Smooth muscle cell (in vitro differentiated cells): ENCODE data around the gene STUM. TPM values are rescaled to one million over a fixed set of nuclear protein-coding genes. Genes with fewer than 3 reads are reported as not detected.

Source experiments
- DNase-seq: peaks from one replicate; lab custom pipeline; 2025; ENCODE audit not compliant: unreplicated experiment; lab: John Stamatoyannopoulos, UW
- H2AFZ ChIP-seq: fragments of 200-600 bp; sonication (generic); 2 replicates; pipeline ENCODE4 v1.6.0; 2016; ENCODE audit warnings: antibody characterized with exemption, low read depth, mild to moderate bottlenecking
- H3F3A ChIP-seq: fragments of 200-600 bp; sonication (generic); 2 replicates; pipeline ENCODE4 v1.6.0; 2017; ENCODE audit warnings: antibody characterized with exemption, low read depth
- H3K27ac ChIP-seq: fragments of 200-600 bp; sonication (generic); 2 replicates; pipeline ENCODE4 v1.5.1; 2016; ENCODE audit warnings: low read depth, mild to moderate bottlenecking
- H3K27me3 ChIP-seq: fragments of 200-600 bp; sonication (generic); 2 replicates; pipeline ENCODE4 v1.6.1; 2016; ENCODE audit warnings: low read depth, mild to moderate bottlenecking
- H3K36me3 ChIP-seq: fragments of 200-600 bp; sonication (generic); 2 replicates; pipeline ENCODE4 v1.5.1; 2016; ENCODE audit warnings: low read depth
- H3K4me1 ChIP-seq: fragments of 200-600 bp; sonication (generic); 2 replicates; pipeline ENCODE4 v1.5.1; 2016; ENCODE audit warnings: low read depth
- H3K4me2 ChIP-seq: fragments of 200-600 bp; sonication (generic); 2 replicates; pipeline ENCODE4 v1.6.0; 2016; ENCODE audit warnings: mild to moderate bottlenecking
- H3K4me3 ChIP-seq: fragments of 200-600 bp; sonication (generic); 2 replicates; pipeline ENCODE4 v1.5.1; 2016; ENCODE audit warnings: mild to moderate bottlenecking
- H3K79me2 ChIP-seq: fragments of 200-600 bp; sonication (generic); 2 replicates; pipeline ENCODE4 v1.6.0; 2016; ENCODE audit warnings: low read depth, mild to moderate bottlenecking
- H3K9ac ChIP-seq: fragments of 200-600 bp; sonication (generic); 2 replicates; pipeline ENCODE4 v1.6.0; 2016; ENCODE audit warnings: low read depth
- H3K9me3 ChIP-seq: fragments of 200-600 bp; sonication (generic); replicated peaks from 2 replicates; pipeline ENCODE4 v1.5.1; 2016; ENCODE audit warnings: low read depth
- H4K20me1 ChIP-seq: fragments of 200-600 bp; sonication (generic); 2 replicates; pipeline ENCODE4 v1.6.0; 2016; ENCODE audit warnings: low read depth
- CTCF ChIP-seq: fragments of 200-600 bp; sonication (generic); IDR thresholded peaks from 2 replicates; pipeline ENCODE4 v1.5.1; 2017; ENCODE audit warnings: borderline replicate concordance, mild to moderate bottlenecking, antibody characterized with exemption; ENCODE audit not compliant: insufficient read depth, poor library complexity, severe bottlenecking
- WGBS: methylation state at CpG from one replicate; pipeline ENCODE4 v1.1.7; 2016; ENCODE audit warnings: low lambda C conversion rate; 5-methylcytosine and 5-hydroxymethylcytosine counted together
- polyA plus RNA-seq: library from polyadenylated mRNA; unstranded; fragments of >200 nt; fragmentation: Nextera tagmentation; extraction: Ambion mirVana; gene quantifications from 2 replicates; pipeline ENCODE4 v1.2.1, GENCODE V29; 2016
- total RNA-seq: library from RNA; depleted of rRNA; stranded (reverse); fragments of >200 nt; gene quantifications from 2 replicates; pipeline ENCODE4 v1.2.3, GENCODE V29; 2014

The STUM gene
- total and polyA plus RNA-seq, 2 experiments from 2014 or later, result 0.04 TPM; not detected in 1

GRCh38 chr1:226568975-226569741 lies 20.6 kb downstream of the STUM start:
- no peaks in the 10 kb centered on the region for H3K4me1 ChIP-seq
- no peak overlapping the region for H3K4me3 ChIP-seq
- DNase-seq, result no peak
- H4K20me1 ChIP-seq, result no peaks in the 10 kb centered on the region
- H3K27me3 ChIP-seq, result peaks cover 20% of the 10 kb centered on the region
- H3K36me3 ChIP-seq, result no peaks in the 10 kb centered on the region
- H3K4me2 ChIP-seq, result no peak overlapping the region
- WGBS, result 90% methylated on average over 6 of the region's 6 CpGs
- no peak overlapping the region for H3K9ac ChIP-seq
- no peaks in the 10 kb centered on the region for H3K9me3 ChIP-seq
- no peak overlapping the region for H3K27ac ChIP-seq
- no peaks in the 10 kb centered on the region for H3K79me2 ChIP-seq
- no peaks in the 10 kb centered on the region for H3F3A ChIP-seq
- H2AFZ ChIP-seq, result no peak overlapping the region
- TF ChIP-seq CTCF, result no peak

- peak; percentile 24 for TF ChIP-seq CTCF
Observed at GRCh38 chr1:226569879-226570547, 21.4 kb downstream of the STUM start.

GRCh38 chr1:226571893-226572292 lies 23.3 kb downstream of the STUM start:
- H3K27me3 ChIP-seq, result peaks cover 3% of the 10 kb centered on the region
- H2AFZ ChIP-seq, result no peak overlapping the region
- H3K4me1 ChIP-seq, result no peaks in the 10 kb centered on the region
- no peak for TF ChIP-seq CTCF
- no peak overlapping the region for H3K4me2 ChIP-seq
- WGBS, result 77% methylated on average over 6 of the region's 6 CpGs
- H3K79me2 ChIP-seq, result no peaks in the 10 kb centered on the region
- H3K9me3 ChIP-seq, result no peaks in the 10 kb centered on the region
- no peak overlapping the region for H3K9ac ChIP-seq
- no peak overlapping the region for H3K27ac ChIP-seq
- H4K20me1 ChIP-seq, result no peaks in the 10 kb centered on the region
- H3F3A ChIP-seq, result no peaks in the 10 kb centered on the region
- no peak overlapping the region for H3K4me3 ChIP-seq
- DNase-seq, result no peak
- H3K36me3 ChIP-seq, result no peaks in the 10 kb centered on the region

More at GRCh38 chr1:226569879-226570547, 21.4 kb downstream of the STUM start:
- H4K20me1 ChIP-seq, result no peaks in the 10 kb centered on the region
- no peak overlapping the region for H3K4me3 ChIP-seq
- no peaks in the 10 kb centered on the region for H3K9me3 ChIP-seq
- no peak overlapping the region for H2AFZ ChIP-seq
- H3K4me1 ChIP-seq, result no peaks in the 10 kb centered on the region
- no peaks in the 10 kb centered on the region for H3F3A ChIP-seq
- H3K27ac ChIP-seq, result no peak overlapping the region
- H3K9ac ChIP-seq, result no peak overlapping the region
- no peaks in the 10 kb centered on the region for H3K36me3 ChIP-seq
- peaks cover 20% of the 10 kb centered on the region for H3K27me3 ChIP-seq
- DNase-seq, result no peak
- no peaks in the 10 kb centered on the region for H3K79me2 ChIP-seq
- H3K4me2 ChIP-seq, result no peak overlapping the region
- WGBS, result 53% methylated on average over 4 of the region's 4 CpGs
